Uterine smooth muscle cell (primary cell): ENCODE data around the gene RPS29. TPM values are rescaled to one million over a fixed set of nuclear protein-coding genes. Genes with fewer than 3 reads are reported as not detected.

Experiments used
- total RNA-seq: library from RNA; depleted of rRNA; stranded (reverse); fragments of >200 nt; gene quantifications from 2 replicates; pipeline ENCODE4 v1.2.3, GENCODE V29; 2014

RPS29 gene
- 1,245 and 1,316 TPM in 2 replicates for total RNA-seq

DNA sequence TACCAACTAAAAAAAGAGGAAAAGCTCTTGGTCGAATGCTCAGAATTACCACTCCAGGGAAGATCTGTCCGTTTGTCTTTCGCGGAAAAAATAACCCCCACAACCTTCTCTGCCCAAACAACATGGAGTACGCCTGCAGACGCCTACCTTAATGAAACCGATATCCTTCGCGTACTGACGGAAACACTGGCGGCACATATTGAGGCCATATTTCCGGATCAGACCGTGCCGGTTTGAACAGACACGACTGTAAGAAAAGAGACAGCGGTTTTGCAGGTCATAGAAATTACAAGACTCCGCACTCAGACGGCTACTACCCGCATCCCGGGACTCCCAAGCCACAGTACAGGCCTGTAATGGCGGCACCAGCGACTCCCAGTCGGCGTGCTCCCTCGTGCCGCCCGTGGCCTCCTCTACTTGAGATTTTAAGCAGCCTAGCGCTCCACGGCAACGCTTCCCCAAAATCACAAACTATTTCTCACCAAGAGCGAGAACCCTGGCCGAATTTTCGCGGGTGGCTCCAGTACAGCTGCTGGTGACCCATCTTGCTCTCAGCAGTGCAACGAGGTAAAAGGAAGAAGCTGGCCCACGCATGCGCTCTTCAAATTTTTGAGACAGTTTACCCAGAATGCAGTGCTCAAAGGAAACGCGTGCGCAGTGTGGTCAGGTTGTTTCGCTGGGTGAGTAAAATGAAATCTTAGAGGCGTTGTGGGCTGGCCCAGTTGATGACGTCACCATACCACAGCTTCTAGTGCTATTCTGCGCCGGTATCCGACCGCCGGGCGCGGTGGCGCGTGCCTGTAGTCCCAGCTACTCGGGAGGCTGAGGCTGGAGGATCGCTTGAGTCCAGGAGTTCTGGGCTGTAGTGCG lies at the start of gene RPS29:
Gene RPS29 (minus strand): TSS at position 578 of the 870 bp plus-strand sequence. CDS start 34 bp downstream, at position 544.

DNA sequence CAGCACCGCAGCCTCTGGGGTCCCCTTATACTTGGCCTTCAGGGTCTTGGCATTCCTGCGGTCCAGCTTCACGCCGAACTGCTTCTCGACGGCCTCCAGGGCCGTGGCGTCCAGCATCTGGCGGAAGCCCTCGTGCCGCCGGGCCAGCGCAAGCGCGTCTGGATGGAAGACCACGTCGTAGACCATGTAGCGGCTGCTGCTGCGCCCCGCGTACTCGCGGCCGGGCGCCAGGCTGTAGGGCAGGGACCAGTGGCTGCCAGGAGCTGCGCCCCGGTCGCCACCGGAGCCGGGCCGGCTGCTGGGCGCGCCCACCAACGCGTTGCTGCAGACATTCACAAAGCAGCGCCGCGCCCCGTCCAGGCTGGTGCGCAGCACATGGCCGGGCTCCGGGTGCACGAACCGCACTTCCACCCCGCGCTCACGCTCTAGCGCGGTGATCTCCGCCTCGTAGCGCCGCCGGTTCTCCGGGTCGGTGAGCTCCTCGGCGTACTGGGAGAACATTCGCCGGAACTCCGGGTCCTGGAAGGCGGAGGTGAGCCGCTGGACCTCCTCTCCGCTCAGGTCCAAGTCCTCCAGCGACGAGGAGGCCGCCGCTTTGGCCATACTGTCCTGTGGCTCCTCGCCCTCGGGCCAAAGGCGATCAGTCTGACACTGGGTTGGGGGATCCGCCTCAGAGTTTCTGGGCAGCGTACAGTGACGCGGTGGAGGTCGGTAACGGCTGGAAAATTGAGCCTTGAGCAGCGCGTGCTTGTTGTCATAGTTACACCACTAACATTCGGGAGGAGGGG lies 48.6 kb upstream of the RPS29 start, which contains the start of gene DNAAF2:
Gene DNAAF2 (minus strand): TSS at position 698 of the 788 bp plus-strand sequence. CDS start 95 bp downstream, at position 603.

DNA sequence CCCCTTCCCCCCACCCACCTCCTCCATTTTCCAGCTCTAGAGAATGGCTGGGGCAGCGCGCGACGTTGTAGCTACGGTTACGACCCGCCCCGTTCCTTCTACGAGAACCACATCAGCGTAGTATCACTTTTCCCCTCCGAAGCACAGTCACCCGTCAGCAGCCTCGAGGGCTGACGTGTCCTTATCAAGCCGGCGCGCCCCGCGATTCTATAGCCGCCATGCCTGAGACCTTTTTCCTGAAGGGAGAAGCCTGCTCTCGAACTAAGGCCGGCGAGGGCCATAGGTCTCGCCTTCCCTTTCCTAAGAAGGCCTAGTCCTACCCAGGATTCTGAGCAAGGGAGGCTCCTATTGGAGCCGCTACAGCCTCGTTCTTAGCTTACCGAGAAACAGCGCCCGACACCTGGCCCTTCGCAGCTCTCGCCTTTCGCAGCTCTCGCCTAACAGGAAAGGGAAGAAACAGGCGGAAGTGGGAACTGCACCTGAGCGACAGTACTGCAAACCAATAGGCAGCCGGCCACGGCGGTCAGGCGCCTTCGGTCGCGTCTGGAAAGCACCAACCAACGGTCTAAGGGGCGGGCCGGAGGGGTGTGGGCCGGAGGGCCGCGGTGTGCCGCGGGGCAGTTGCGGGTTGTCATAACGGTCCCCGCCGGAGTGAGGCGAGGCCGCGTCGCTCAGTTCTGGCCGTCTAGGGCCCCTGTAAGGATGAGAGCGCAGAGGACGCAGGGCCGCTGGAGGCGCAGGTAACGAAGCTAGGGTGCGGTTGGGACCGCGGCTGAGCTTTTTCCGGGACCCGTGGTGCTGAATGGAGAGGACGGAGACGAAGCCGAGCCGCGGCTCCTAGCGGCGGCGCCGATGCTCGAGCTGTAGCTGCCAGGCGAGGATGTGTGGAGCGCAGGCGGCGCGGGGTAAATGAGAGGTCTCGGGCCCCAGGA lies 34.3 kb upstream of the RPS29 start, which contains the start of the genes MGAT2 and RPL36AL:
Gene MGAT2 (plus strand): TSS at position 618 of the 932 bp plus-strand sequence. CDS start 470 bp downstream, outside the sequence.
Gene RPL36AL (minus strand): TSS at position 445 of the 932 bp plus-strand sequence. CDS start 1,522 bp downstream, outside the sequence.

DNA sequence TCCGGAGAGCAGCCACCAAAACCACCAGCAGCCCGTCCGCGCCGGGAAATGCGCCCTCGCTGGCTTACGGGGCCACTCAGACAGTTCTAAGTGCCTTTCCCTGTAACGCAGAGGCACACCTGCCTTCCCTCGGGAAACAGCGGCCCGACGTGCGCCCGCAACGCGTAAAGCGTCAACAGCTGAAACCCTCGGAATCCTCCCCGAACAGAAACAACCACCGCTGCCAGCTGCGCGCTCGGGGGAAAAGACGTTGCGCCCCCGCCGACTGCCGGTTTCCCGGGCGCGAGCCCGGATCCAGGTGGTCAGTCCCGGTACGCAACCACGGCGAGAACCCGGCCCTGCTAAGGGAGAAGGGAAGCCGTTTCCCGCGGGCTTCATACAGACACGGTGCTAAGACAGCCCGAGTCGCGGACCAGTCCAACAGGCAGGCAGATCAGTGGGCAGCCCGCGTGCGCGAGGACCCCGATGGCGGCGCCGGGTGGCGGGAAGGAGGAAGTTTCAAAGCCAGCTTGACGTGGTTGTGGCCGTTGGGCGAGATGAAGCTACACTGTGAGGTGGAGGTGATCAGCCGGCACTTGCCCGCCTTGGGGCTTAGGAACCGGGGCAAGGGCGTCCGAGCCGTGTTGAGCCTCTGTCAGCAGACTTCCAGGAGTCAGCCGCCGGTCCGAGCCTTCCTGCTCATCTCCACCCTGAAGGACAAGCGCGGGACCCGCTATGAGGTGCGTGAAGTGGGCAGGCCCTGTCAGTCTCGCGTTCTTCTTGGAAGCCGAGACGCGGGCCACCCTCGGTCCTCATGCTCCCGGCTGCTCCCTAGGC lies 12.5 kb upstream of the RPS29 start, which contains the start of gene LRR1:
Gene LRR1 (plus strand): TSS at position 456 of the 816 bp plus-strand sequence. CDS start 81 bp downstream, at position 537.

Other genes starting within 250 kb of the RPS29 start
- 13.7 and 45.5 TPM in 2 replicates for gene LRR1, start 12.6 kb upstream of the RPS29 start, total RNA-seq
- 240 and 273 TPM in 2 replicates for gene RPL36AL, start 34.2 kb upstream of the RPS29 start, total RNA-seq
- 104 and 106 TPM in 2 replicates for gene MGAT2, start 34.4 kb upstream of the RPS29 start, total RNA-seq
- gene DNAAF2, start 48.9 kb upstream of the RPS29 start, total RNA-seq: 9.7 and 11.1 TPM in 2 replicates
- 12.5 and 33.3 TPM in 2 replicates for gene POLE2, start 101.8 kb upstream of the RPS29 start, total RNA-seq
- 3.0 and 3.3 TPM in 2 replicates for gene KLHDC1, start 106.7 kb upstream of the RPS29 start, total RNA-seq
- 78.0 and 84.0 TPM in 2 replicates for gene KLHDC2, start 181.8 kb upstream of the RPS29 start, total RNA-seq